Hematopoietic multipotent progenitor cell treated with erythropoietin and hydrocortisone succinate and interleukin-3 and kit ligand, for 8 days (in vitro differentiated cells): ENCODE results near the gene TBPL2.
"Not testable (repeated sequence)": the region's sequence is repeated elsewhere in the genome, so short reads cannot be mapped to it uniquely, and the experiment has no call there.

Experiments
- DNase-seq: peaks from one replicate; pipeline ENCODE4 v3.0.0-alpha.2; 2015

The TBPL2 gene

DNA sequence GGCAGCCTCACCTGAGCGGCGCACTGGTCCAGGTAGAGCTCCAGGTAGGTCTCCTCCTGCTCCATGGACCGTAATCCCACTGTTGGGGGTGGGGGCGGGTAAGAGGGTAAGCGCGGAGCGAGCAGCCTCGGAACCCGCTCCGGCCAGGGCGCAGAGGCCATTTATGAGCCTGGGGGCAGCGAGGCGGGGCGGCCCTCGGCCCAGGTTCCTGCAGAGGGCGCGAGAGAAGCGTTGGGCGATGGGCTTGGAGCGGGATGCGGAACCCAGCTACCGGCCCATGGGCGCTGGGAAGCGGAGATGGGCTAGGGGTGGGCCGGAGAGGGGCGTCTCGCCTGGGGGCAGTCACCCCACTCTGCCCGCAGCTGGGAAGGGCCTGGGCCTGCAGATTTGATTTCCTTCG lies at the start of gene TBPL2:
Gene TBPL2, minus strand, starts transcription at position 232 of the 400 bp plus-strand sequence. Its CDS starts 167 bp downstream, at position 65.
- DNase-seq = no peak

DNA sequence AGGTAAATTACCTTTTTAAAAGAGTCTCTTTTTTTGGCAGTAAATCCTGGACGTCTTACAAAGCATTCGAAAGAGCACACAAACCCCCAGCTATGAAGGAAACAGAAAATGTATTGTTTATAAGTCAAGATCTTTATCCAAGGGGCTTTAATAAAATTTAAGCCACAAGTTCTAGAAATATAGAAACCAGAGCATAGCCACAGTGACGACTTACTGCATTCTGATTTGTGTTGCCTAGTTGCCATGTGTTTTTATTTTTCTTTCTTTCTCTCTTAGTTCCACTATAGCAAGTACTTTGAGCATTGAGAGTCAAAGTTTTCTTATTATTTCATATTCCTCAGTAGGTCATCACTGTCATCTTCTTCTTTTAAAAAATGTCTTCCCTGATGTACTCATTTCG lies 47.8 kb upstream of the TBPL2 start:
- no peak for DNase-seq

DNA sequence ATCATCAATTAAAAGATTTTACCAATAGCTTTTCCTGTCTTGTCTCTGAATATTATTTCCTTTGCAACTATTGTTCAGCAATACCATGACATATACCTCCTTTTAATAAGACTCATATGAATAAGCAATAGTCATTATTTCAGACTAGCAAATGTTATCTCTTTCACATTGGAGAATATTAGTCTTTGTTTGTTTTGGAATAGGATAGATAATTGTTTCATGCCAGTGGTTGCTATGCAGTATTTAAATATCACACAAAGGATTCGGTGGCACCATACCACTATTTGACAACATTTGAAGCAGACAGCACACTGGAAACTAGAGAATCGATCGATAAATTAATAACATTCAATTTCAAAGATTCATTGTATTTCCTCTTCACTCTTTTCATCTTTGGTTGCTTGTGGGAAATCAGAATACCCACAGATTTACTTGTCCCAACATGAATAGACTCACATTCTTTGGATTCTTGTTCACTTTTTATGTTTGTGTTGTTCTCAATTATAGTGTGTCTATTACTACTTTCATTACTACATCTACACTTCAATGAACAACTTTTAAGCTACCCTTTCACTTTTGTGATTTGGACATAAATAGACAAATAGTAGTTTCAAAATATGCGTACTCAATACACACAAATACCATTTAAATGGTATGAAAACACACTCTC lies 42.7 kb upstream of the TBPL2 start:
- DNase-seq = no peak

GRCh38 chr14:55481769-55482168 lies 41.4 kb upstream of the TBPL2 start:
- no peak for DNase-seq

DNA sequence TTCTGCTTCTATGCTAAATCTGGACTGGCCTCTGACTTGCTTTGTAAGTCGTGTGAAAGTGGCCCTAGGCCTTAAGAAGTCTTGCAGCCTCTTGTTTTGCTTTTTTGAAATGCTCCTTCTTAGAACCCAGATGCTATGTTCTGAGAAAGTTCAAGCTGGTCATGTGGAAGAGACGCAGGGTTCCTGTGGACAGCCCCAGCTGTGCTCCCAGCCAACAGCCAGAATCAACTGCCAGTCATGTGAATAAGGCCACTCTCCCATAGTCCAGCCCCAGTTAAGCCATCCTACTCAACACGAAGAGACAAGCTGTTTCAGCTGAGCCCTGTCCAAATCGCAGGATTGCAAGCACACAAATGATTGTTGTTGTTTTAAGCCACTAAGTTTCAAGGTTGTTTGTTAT lies 37.3 kb upstream of the TBPL2 start:
- peak; percentile 25 for DNase-seq

DNA sequence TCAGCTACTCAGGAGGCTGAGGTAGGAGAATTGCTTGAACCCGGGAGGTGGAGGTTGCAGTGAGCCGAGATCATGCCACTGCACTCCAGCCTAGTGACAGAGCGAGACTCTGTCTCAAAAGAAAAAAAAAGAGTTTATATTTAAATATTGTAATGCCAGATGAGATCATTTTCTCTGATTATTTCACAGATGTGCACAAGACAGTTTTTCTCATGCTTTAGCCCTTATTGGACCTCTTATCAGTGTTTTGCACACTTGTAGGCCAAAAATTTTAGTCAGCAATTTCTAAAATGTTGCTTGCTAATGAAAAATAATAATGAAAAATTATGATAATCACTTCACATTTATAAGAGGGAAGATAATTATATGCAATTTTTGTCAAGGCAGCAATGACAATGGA lies 36.0 kb upstream of the TBPL2 start:
- peak; percentile 81 for DNase-seq

DNA sequence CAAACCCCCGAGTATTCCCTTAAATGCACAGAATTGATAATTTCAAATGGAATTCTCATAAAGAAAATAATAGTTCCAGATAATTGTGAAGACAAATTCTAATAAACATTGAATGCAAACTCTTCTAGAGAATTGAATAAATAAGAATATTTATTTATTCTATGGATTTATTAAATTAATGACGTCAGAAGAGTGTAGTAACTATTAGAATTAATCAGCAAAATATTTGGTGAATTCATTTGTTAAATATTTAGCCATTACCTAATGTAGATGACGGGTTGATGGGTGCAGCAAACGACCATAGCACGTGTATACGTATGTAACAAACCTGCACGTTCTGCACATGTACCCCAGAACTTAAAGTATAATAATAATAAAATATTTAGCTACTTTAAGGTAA lies 33.4 kb upstream of the TBPL2 start:
- no peak for DNase-seq

- DNase-seq = no peak
These were observed 29.6 kb upstream of the TBPL2 start for GRCh38 chr14:55470025-55470424.

DNA sequence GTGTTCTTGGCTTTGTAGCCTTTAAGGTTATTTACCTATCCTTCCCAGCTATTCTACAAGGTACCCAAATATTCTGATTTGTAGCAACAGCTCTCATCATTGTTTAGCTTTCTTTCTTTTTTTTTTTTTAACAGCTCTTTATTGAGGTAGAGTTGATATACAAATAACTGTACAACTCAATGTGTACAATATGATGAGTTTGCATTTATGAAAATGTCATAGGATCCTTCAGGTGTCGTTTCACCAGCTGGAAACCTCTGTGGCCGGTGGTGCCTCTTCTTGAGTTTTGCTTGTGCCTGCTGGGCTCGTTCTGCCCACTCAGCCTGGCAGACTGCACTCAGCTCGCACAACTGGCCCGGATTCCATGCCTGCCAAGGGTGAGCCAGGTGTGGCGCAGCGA lies 26.9 kb upstream of the TBPL2 start:
- DNase-seq = no peak

DNA sequence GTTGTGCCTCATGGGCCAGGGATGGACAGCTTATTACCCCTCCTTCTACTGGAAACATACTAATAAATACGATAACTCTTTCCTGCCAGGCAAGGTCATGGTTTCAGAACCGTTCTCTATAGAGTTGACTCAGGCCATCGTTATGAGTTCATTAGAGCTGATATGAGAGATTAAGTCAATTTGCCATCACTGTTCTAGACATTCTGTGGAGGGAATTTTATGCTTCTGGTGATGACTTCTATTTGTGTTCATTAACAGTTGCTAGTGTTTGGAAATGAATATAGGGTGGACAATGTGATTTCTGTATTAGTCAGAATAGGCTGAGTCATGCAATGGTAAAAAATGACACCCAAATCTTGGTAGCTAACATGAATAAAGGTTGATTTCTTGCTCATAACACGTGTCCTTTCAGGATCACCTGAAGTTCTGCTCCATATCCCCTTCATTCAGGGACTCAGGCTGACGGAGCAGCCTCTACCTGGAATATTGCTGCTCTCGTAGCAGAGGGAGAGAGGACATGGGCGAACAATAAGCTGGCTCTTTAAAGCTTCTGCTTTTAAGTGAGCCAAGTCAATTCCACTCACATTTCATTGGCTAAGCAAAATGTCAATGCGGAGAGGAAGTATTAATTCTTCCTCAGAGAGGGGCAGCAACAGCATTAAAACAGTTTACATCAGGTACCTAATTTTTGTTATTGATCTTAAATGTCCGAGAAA lies 18.5 kb upstream of the TBPL2 start:
- DNase-seq = no peak

DNA sequence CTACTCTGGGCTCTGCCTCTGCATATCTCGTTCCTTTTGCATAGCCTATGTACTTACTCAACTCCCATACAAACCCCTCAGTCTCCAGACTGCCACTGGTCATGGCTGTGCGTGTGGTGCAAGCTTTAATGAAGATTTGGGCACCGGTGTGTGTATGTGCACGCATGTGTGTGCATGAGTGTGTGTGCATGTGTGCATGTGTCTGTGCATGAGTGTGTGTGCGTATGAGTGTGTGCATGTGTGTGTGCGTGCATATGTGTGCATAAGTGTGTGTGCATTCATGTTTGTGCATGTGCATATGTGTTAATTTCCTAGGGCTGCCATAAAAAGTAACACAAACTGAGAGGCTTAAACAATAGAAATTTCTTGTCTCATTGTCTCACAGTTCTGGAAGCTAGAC lies 17.1 kb upstream of the TBPL2 start:
- DNase-seq = no peak

- not testable (repeated sequence) for DNase-seq
These were observed 16.0 kb upstream of the TBPL2 start for GRCh38 chr14:55456411-55456810.

DNA sequence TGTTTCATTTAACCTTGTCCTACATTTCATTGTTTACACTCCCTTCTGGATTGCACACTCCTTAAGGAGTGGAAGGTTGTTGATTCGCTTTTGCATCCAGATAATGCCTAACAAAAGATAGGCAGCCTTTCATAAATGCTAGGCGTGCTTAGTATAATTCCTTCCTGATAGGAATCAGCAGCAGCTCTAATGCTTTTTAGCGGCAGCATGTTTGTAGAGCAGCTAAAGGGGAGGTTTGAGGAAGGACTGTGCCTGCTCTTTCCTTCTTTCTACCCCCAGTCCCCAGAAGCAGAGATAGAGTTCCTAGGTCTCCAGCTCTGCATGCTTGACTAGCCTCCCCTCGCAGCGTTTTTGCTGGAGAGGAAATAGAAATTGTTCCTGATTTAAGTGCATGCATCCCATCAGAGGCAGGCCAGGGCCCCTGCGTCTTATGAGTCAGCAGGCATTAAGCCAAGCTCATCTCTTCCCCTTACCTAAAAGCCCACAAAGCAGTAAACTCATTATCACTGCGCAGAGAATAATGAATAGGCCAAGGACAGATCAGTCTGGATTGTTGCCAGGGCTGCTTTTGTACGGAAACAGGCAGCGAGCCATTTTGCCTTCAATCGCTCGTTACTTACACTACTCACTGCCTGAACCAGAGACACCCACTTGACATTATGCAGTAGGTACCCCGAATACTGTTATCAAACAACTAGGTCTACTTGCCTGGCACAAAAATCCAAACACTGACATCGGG lies 14.0 kb upstream of the TBPL2 start:
- peak; percentile 84 for DNase-seq

GRCh38 chr14:55451950-55452349 lies 11.5 kb upstream of the TBPL2 start:
- DNase-seq = no peak

DNA sequence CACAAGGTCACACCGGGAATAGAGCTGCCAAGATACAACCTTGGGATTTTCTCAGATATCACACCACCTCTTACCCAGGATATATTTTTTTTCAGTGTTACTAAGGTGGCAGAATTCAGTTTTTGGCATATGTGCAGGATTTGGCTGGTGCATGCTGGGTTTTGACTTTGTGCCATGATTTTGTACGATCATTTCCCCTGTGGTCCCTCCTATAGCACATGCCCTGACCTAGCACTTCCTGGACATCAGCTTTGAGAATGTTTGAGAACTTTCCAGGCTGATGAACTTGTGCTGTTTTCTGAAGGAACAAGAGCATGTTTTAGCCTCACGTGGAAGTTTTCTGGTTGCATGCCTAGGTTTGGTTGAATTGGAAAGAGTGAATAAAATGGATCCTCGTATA lies 11.0 kb upstream of the TBPL2 start:
- no peak for DNase-seq

GRCh38 chr14:55450987-55451386 lies 10.6 kb upstream of the TBPL2 start:
- DNase-seq = no peak

GRCh38 chr14:55450539-55450938 lies 10.1 kb upstream of the TBPL2 start:
- no peak for DNase-seq

- no peak for DNase-seq
These were observed 9.7 kb upstream of the TBPL2 start for GRCh38 chr14:55450124-55450523.

- no peak for DNase-seq
These were observed 8.7 kb upstream of the TBPL2 start for GRCh38 chr14:55449116-55449515.

GRCh38 chr14:55448141-55448614 lies 7.8 kb upstream of the TBPL2 start:
- no peak for DNase-seq

GRCh38 chr14:55446833-55447232 lies 6.4 kb upstream of the TBPL2 start:
- DNase-seq = no peak

DNA sequence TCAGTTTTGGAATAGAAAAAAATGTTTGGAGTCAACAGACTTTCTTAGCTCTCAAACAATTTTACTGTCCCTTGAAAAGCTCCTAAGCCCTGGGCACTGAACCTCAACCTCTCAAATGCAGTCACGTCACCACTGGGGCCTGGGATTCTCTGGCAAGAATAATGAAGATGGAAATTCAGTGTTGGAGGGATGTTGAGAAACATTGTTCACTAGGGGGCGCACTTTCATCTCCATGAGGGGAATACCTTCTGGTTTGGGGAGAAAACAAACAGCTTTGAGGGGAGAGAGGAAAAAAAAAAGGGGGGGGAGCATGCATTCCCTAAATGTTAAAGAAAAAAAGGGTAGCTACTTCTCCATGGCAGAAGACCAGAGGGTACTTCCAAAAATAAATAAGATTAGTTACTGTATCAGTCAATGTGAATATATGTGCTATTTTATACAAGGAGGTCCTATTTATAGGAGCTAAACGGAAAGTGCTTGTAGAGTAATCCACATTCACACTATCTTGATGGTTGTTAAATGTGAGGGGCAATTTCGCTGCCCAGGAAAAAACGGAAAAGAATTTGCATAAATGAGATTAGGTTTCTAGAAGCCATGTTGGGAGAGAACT lies 5.8 kb upstream of the TBPL2 start:
- peak; percentile 86 for DNase-seq

- no peak for DNase-seq
These were observed 870 bp upstream of the TBPL2 start for GRCh38 chr14:55441286-55441685.
